ENCODE data around the gene NQO1. TPM values are rescaled to one million over a fixed set of nuclear protein-coding genes. Genes with fewer than 3 reads are reported as not detected.

The NQO1 gene
- total and polyA plus RNA-seq, 2 donors (not counting 1 experiment from before 2014, with no cell fraction given) = 1.3 to 2.3 TPM

DNA sequence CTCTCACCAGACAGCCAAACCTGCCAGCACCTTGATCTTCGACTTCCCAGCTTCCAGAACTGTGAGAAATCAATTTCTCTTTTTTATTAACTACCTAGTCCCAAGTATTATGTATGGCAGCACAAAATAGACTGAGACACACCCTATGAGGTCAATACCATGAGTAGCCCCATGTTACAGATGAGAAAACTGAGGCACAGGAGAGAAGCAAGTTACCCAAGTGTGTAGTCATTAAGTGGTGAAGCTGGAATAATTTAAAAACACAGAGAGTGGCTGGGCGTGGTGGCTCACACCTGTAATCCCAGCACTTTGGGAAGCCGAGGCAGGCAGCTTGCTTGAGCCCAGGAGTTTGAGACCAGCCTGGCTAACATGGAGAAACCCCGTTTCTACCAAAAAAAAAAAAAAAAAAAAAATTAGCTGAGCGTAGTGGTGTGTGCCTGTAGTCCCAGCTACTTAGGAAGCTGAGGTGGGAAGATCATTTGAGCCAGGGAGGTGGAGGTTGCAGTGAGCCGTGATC lies 4.9 kb downstream of the NQO1 start:
- TF ChIP-seq, protein P1, sequence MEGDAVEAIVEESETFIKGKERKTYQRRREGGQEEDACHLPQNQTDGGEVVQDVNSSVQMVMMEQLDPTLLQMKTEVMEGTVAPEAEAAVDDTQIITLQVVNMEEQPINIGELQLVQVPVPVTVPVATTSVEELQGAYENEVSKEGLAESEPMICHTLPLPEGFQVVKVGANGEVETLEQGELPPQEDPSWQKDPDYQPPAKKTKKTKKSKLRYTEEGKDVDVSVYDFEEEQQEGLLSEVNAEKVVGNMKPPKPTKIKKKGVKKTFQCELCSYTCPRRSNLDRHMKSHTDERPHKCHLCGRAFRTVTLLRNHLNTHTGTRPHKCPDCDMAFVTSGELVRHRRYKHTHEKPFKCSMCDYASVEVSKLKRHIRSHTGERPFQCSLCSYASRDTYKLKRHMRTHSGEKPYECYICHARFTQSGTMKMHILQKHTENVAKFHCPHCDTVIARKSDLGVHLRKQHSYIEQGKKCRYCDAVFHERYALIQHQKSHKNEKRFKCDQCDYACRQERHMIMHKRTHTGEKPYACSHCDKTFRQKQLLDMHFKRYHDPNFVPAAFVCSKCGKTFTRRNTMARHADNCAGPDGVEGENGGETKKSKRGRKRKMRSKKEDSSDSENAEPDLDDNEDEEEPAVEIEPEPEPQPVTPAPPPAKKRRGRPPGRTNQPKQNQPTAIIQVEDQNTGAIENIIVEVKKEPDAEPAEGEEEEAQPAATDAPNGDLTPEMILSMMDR (IDR thresholded peaks at IDR 0.05) = no peak
- TF ChIP-seq EZH2 (IDR thresholded peaks at IDR 0.05; ENCODE audit: borderline replicate concordance, insufficient read depth, low read depth, low read length, poor library complexity, severe bottlenecking) = no peak
- Histone ChIP-seq H3K27ac (ENCODE audit: low read length in 2 of 2) (no peak overlapping the region), H3K9ac (ENCODE audit: low read length) (no peak overlapping the region), H2AFZ (ENCODE audit: insufficient read depth, low read depth, low read length, poor library complexity, severe bottlenecking) (no peak overlapping the region), H3K27me3 (replicated peaks in 1 of 4; ENCODE audit: control extremely low read depth in 1 of 4, control insufficient read depth in 3 of 4, insufficient read depth in 4 of 4, low read length in 3 of 4) (no peaks in the 10 kb centered on the region), H3K36me3 (replicated peaks in 1 of 2; ENCODE audit: control extremely low read depth in 1 of 2, control insufficient read depth in 1 of 2, extremely low read depth in 1 of 2, insufficient read depth in 2 of 2, low read length in 1 of 2) (no peaks in the 10 kb centered on the region), H3K79me2 (ENCODE audit: control insufficient read depth, insufficient read depth, low read length) (no peaks in the 10 kb centered on the region), H3K9me3 (ENCODE audit: control extremely low read depth in 1 of 3, control insufficient read depth in 2 of 3, insufficient read depth in 1 of 3, low read length in 2 of 3) (no peaks in the 10 kb centered on the region), H3K4me3 (ENCODE audit: control extremely low read depth in 1 of 5, extremely low read depth in 1 of 5, insufficient read depth in 1 of 5, low read depth in 2 of 5, low read length in 4 of 5) (no peak overlapping the region), H3K4me1 (ENCODE audit: control insufficient read depth in 2 of 2, insufficient read depth in 2 of 2, low read length in 2 of 2) (peaks cover 3 to 6% of the 10 kb centered on the region in 2 donors), H4K20me1 (ENCODE audit: control insufficient read depth, insufficient read depth, low read length, poor library complexity, severe bottlenecking) (no peaks in the 10 kb centered on the region), H3K4me2 (replicated peaks; ENCODE audit: low read depth, low read length, poor library complexity, severe bottlenecking) (no peak overlapping the region)
- DNase-seq = no peak
- H3K4me3 Mint-ChIP-seq = no peak overlapping the region
- ChIA-PET POLR2A (interaction anchor here (0.7 kb wide), 1 partner anchor 198 kb away, joined by 5 read pairs; no protein-coding TSS in a partner anchor), CTCF (interaction anchor here (1.7 kb wide), 1 partner anchor 13 kb away, joined by 6 read pairs; no protein-coding TSS in a partner anchor)
- 100% methylated on average over 2 of the region's 6 CpGs for WGBS (ENCODE audit: insufficient coverage)
- no peak for ATAC-seq (ENCODE audit: low read depth)
- H3K27me3 Mint-ChIP-seq = no peaks in the 10 kb centered on the region
- intact Hi-C loops (cut with micrococcal nuclease) = no loop called here
- H3K4me1 Mint-ChIP-seq = peaks cover 10% of the 10 kb centered on the region
- no peak overlapping the region for H3K27ac Mint-ChIP-seq
- no peaks in the 10 kb centered on the region for H3K9me3 Mint-ChIP-seq (ENCODE audit: insufficient read depth)

DNA sequence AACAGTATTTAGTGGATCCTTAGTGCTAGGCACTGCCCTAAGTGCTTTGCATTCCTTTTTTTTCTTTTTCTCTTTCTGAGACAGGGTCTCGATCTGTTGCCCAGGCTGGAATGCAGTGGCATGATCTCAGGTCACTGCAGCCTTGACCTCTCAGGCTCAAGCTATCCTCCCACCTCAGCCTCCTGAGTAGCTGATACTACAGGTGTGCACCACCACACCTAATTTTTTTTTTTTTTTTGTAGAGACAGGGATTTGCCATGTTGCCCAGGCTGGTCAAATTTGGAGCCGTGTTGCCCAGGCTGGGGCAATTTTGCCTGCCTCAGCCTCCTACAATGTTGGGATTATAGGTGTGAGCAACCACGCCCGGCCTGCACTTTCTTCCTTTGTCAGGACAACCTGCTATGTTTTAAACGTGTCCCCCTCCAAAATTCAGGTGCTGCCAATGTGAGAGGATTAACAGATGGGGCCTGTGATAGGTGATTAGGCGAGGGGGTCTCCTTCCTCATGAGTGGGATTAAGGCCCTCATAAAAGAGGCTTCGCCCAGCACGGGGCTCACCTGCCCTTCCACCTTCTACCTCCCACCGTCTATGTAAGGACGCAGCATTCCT lies 5.4 kb downstream of the NQO1 start:
- Mint-ChIP-seq H3K27ac (no peak overlapping the region), H3K27me3 (no peaks in the 10 kb centered on the region), H3K9me3 (ENCODE audit: insufficient read depth) (no peaks in the 10 kb centered on the region), H3K4me3 (no peak overlapping the region), H3K4me1 (peaks cover 4% of the 10 kb centered on the region)
- POLR2A ChIA-PET = interaction anchor here (0.7 kb wide), 1 partner anchor 198 kb away, joined by 5 read pairs; no protein-coding TSS in a partner anchor
- H3K27ac ChIP-seq (ENCODE audit: low read length in 2 of 2) = no peak overlapping the region
- DNase-seq (no peak), ATAC-seq (ENCODE audit: low read depth) (no peak)
- no peak overlapping the region for H3K4me2 ChIP-seq (replicated peaks; ENCODE audit: low read depth, low read length, poor library complexity, severe bottlenecking)
- no peaks in the 10 kb centered on the region for H3K9me3 ChIP-seq (ENCODE audit: control extremely low read depth in 1 of 3, control insufficient read depth in 2 of 3, insufficient read depth in 1 of 3, low read length in 2 of 3)
- no peak overlapping the region for H2AFZ ChIP-seq (ENCODE audit: insufficient read depth, low read depth, low read length, poor library complexity, severe bottlenecking)
- CTCF ChIA-PET = interaction anchor here (1.7 kb wide), 1 partner anchor 12 kb away, joined by 6 read pairs; no protein-coding TSS in a partner anchor
- no peak overlapping the region for H3K9ac ChIP-seq (ENCODE audit: low read length)
- no peaks in the 10 kb centered on the region for H3K27me3 ChIP-seq (replicated peaks in 1 of 4; ENCODE audit: control extremely low read depth in 1 of 4, control insufficient read depth in 3 of 4, insufficient read depth in 4 of 4, low read length in 3 of 4)
- no peak overlapping the region for H3K4me3 ChIP-seq (ENCODE audit: control extremely low read depth in 1 of 5, extremely low read depth in 1 of 5, insufficient read depth in 1 of 5, low read depth in 2 of 5, low read length in 4 of 5)
- intact Hi-C loops (cut with micrococcal nuclease) = no loop called here
- no peak for TF ChIP-seq EZH2 (IDR thresholded peaks at IDR 0.05; ENCODE audit: borderline replicate concordance, insufficient read depth, low read depth, low read length, poor library complexity, severe bottlenecking)
- TF ChIP-seq, protein P1 (IDR thresholded peaks at IDR 0.05) = no peak
- peaks cover 2 to 3% of the 10 kb centered on the region in 2 donors for H3K4me1 ChIP-seq (ENCODE audit: control insufficient read depth in 2 of 2, insufficient read depth in 2 of 2, low read length in 2 of 2)
- no peaks in the 10 kb centered on the region for H4K20me1 ChIP-seq (ENCODE audit: control insufficient read depth, insufficient read depth, low read length, poor library complexity, severe bottlenecking)
- no peaks in the 10 kb centered on the region for H3K36me3 ChIP-seq (replicated peaks in 1 of 2; ENCODE audit: control extremely low read depth in 1 of 2, control insufficient read depth in 1 of 2, extremely low read depth in 1 of 2, insufficient read depth in 2 of 2, low read length in 1 of 2)
- WGBS (ENCODE audit: insufficient coverage) = 98% methylated on average over 9 of the region's 10 CpGs
- no peaks in the 10 kb centered on the region for H3K79me2 ChIP-seq (ENCODE audit: control insufficient read depth, insufficient read depth, low read length)
